ENCODE measurements around the gene LDLRAD3.

DNA sequence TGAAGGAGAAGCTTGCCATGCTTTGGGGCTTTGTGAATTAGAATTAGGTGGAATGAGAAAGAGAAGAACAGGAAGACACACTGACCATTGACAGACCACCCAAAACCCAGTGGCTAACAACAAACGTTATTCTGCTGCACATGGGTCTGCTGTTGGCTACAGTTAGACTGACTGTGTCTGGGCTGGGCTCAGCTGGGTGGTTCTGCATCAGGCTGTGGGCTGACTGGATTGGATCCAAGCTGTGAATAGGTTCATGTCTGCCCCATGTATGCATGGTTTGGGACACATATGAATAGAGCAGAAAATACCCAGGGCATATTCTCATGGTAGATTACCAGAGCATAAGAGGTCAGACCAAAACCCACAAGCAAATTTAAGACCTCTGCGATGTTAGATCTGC is 11.7 kb upstream of the LDLRAD3 start:
- no peak for TF ChIP-seq POLR2A (IDR thresholded peaks at IDR 0.05)
- no peak for TF ChIP-seq CTCF (IDR thresholded peaks at IDR 0.05)
